HG03520 (cell line): ENCODE measurements around the gene PXMP4.

Source experiments
- ATAC-seq: cut with Tn5 transposase; IDR thresholded peaks from one replicate; pipeline ENCODE4 v1.9.1; 2021; ENCODE audit warnings: mild to moderate bottlenecking, moderate library complexity; ENCODE audit not compliant: unreplicated experiment

Gene PXMP4

GRCh38 chr20:33732166-33732970, 12.3 kb upstream of the PXMP4 start:
- ATAC-seq = peak; percentile 38

- peak; percentile 83 for ATAC-seq
Observed at GRCh38 chr20:33731693-33732165, 11.6 kb upstream of the PXMP4 start, which contains the start of gene ZNF341. Gene ZNF341, plus strand, starts transcription at chr20:33731996. Its CDS starts 26 bp downstream, at chr20:33732022.

GRCh38 chr20:33730946-33731692, 11.0 kb upstream of the PXMP4 start:
- ATAC-seq = no peak

GRCh38 chr20:33729101-33729500, 9.0 kb upstream of the PXMP4 start:
- ATAC-seq = no peak

GRCh38 chr20:33728463-33728862, 8.4 kb upstream of the PXMP4 start:
- ATAC-seq = no peak

DNA sequence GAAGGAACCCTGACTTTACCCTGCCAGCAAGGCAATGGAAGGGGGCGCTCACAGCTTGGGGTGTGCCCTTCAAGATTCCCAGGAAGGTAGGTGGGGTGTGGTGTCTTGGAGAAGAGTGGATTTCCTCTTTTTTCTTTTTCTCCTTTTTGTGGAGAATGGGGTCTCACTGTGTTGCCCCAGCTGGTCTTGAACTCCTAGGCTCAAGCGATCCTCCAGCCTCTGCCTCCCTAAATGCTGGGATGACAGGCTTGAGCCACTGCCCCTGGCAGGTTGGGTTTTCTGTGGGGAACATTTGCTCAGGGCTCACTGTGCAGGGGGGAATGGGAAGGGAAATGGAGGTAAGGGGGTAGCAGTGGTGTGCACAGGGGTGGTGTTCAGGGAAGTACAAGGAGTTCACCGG, 7.7 kb upstream of the PXMP4 start:
- no peak for ATAC-seq

- no peak for ATAC-seq
Observed at GRCh38 chr20:33727115-33727479, 7.0 kb upstream of the PXMP4 start.

GRCh38 chr20:33725607-33726264, 5.6 kb upstream of the PXMP4 start:
- ATAC-seq = no peak

- no peak for ATAC-seq
Observed at GRCh38 chr20:33724439-33725094, 4.5 kb upstream of the PXMP4 start.

DNA sequence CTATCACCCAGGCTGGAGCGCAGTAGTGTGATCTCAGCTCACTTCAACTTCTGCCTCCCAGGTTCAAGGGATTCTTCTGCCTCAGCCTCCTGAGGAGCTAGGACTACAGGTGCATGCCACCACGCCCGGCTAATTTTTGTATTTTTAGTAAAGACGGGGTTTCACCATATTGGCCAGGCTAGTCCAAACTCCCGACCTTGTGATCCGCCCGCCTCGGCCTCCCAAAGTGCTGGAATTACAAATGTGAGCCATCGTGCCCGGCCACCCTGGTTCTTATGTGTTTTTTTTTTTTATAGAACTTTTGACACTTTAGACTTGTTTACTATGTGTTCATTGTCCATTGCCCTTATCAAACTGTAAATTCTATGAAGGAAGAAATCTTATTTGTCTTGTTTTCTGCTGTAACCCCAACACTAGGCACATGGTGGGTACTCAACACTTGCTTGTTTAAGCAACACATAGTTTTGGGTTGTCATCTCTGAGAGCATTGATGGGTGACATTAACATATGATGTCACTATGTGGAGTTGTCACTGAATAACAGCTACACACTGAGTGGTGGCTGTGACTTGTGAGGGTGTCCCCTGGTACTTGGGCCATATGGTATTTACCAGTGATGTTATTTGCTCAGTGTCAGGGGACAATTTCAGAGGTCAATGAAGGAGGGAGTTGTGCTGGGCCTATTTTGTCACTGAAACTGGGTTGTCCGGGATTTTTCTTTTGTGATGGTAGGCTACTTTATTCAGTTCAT, 1.5 kb upstream of the PXMP4 start:
- ATAC-seq = no peak

DNA sequence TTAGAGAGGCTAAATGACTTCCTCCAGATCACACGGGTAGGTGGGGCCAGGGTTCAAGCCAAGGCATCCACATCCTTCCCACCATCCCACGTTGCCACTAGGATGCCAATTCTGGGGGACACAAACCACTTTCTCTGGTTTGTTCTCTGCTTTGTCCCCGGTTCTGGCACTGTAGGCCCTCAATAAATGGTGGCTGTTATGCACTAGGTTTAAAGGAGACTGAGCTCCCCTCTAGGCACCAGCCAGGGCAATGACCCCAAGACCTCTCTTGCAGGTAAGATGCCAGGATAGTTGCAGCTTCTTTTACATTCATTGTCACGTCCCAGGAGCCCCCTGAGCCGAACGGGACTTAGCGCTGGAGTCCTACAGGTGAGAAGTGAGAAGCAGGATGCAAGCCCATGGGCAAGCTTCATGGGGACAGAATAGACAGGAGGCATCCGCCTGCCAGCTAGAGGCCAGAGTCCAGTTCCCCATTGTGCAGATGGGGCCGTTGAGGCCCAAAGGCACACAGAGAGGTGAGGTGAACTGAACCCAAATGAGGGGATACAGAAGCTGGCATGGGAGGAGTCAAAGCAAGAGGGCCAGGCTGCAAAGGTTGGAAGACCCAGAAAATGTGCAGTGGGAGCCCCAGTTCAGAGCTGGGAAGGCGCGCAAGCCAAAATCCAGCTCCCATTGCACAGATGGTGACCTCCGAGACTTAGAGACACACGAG, 677 bp downstream of the PXMP4 start:
- ATAC-seq = no peak

- ATAC-seq = no peak
Observed at GRCh38 chr20:33716498-33716897, 3.6 kb downstream of the PXMP4 start.

- no peak for ATAC-seq
Observed at GRCh38 chr20:33713865-33714367, 6.2 kb downstream of the PXMP4 start.

- ATAC-seq = no peak
Observed at GRCh38 chr20:33711446-33711738, 8.7 kb downstream of the PXMP4 start.

DNA sequence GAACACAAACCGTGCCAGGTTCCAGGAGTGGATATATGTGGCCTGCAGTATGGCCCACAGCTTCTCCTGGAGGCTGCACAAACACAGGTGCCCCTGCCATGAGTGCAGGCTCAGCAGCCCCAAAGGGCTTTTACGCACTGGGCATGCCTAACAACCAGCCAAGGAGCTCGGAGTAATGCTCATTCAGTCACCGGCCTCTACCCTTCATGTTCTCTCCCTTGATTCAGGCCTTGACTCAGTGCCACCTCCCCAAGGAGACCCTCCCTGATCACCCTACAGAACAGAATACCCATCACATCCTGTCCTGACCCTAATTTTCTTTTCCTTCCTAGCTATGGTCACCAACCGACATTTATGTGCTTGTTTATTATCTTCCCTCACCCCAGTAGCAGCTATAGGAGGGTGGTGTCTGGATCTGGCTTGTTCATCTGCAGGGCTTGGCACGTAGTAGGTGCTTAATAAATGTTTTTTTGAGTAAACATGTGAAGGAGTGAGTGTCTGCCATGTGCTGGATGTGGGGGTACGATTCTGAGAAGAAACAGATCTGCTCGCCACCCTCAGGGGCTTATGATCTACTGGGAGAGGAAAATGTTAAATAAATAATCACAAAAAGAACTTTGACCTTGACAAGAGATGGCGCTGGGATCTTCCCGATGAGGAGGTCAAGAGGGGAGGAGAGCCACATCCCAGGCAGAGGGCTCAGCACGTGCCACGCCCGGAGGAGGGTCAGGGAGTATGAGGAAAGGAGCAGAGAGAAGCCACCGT, 9.2 kb downstream of the PXMP4 start:
- ATAC-seq = no peak

- no peak for ATAC-seq
Observed at GRCh38 chr20:33709905-33710541, 10.1 kb downstream of the PXMP4 start.

DNA sequence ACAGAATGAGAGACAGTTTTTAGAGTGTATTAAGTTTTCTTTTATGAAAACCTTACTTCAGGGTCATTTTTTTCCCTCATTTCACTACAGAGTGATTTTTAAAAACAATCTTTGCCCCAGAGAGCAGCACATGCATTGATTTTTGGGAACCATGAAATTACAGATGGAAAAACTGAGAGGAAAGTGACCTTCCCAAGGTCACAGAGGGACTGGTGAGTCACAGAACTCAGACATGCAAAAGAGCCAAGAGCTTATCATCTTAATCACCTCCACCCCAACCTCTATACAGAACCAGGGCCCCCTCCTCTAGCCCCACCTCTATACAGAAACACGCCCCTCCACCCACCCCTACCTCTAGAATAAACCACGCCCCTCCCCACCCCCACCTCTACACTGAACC, 10.7 kb downstream of the PXMP4 start:
- no peak for ATAC-seq

- no peak for ATAC-seq
Observed at GRCh38 chr20:33707668-33708067, 12.4 kb downstream of the PXMP4 start.
